Measurements from ENCODE around the gene NOP53. TPM values are rescaled to one million over a fixed set of nuclear protein-coding genes. Genes with fewer than 3 reads are reported as not detected.

Gene NOP53
- total RNA-seq, 1 donor from 2014 or later: 380 TPM

DNA sequence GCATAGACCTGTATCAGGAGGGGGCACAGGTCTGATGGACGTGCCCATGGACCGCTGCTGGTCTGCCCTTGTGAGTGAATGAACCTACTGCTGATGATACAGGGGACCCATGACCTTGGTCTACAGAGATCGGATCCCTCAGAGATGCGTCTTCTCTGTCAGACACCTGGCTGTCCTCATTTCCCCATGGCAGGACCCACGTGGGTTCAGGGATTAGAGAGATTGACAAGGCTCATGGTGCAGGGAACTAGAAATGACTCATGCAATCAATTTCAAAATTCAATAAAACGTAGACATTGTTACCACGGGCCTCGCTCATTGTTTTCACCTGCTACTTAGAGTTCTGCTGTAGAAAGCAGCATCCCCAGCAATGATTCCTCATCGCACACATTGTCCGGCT lies 60.0 kb downstream of the NOP53 start:
- Histone ChIP-seq H3K27me3 (ENCODE audit: control insufficient read depth, insufficient read depth, low read length) (no peaks in the 10 kb centered on the region), H3K36me3 (ENCODE audit: control insufficient read depth, insufficient read depth, low read length) (no peaks in the 10 kb centered on the region), H3K4me3 (ENCODE audit: low read depth, low read length) (no peak overlapping the region)
- TF ChIP-seq, protein P1, sequence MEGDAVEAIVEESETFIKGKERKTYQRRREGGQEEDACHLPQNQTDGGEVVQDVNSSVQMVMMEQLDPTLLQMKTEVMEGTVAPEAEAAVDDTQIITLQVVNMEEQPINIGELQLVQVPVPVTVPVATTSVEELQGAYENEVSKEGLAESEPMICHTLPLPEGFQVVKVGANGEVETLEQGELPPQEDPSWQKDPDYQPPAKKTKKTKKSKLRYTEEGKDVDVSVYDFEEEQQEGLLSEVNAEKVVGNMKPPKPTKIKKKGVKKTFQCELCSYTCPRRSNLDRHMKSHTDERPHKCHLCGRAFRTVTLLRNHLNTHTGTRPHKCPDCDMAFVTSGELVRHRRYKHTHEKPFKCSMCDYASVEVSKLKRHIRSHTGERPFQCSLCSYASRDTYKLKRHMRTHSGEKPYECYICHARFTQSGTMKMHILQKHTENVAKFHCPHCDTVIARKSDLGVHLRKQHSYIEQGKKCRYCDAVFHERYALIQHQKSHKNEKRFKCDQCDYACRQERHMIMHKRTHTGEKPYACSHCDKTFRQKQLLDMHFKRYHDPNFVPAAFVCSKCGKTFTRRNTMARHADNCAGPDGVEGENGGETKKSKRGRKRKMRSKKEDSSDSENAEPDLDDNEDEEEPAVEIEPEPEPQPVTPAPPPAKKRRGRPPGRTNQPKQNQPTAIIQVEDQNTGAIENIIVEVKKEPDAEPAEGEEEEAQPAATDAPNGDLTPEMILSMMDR (IDR thresholded peaks at IDR 0.05; ENCODE audit: insufficient read depth, low read length, poor library complexity, severe bottlenecking): no peak
- no peak for DNase-seq (ENCODE audit: low read depth)

DNA sequence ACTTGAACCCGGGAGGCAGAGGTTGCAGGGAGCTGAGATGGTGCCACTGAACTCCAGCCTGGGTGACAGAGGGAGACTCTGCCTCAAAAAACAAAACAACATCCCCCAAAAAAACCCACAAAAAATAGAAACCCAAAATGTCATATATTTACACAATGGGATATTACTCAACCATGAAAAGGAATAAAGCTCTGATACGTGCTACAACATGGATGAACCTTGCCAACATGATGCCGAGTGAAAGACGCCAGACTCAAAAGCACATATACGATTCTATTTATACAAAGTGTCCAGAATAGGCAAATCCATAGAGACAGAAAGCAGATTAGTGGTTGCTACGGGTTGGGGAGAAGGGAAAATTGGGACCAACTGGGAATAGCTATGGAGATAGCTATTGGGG lies 61.1 kb downstream of the NOP53 start:
- DNase-seq (ENCODE audit: low read depth): no peak
- Histone ChIP-seq H3K4me3 (ENCODE audit: low read depth, low read length) (no peak overlapping the region), H3K27me3 (ENCODE audit: control insufficient read depth, insufficient read depth, low read length) (no peaks in the 10 kb centered on the region), H3K36me3 (ENCODE audit: control insufficient read depth, insufficient read depth, low read length) (no peaks in the 10 kb centered on the region)
- TF ChIP-seq, protein P1 (IDR thresholded peaks at IDR 0.05; ENCODE audit: insufficient read depth, low read length, poor library complexity, severe bottlenecking): no peak

Other genes with a start within 250 kb of the NOP53 start
- 127 and 142 TPM in 2 replicates for gene NAPA, start 230.5 kb upstream of the NOP53 start, total RNA-seq
- not detected in 2 replicates for gene ZNF541, start 172.4 kb upstream of the NOP53 start, total RNA-seq
- 11.2 and 13.8 TPM in 2 replicates for gene BICRA, start 136.4 kb upstream of the NOP53 start, total RNA-seq
- gene EHD2, start 32.1 kb upstream of the NOP53 start, total RNA-seq: 32.5 and 37.4 TPM in 2 replicates
- 166 and 233 TPM in 2 replicates for gene SELENOW, start 33.2 kb downstream of the NOP53 start, total RNA-seq
- gene TPRX1, start 59.0 kb downstream of the NOP53 start, total RNA-seq: not detected in 2 replicates
- gene CRX, start 76.4 kb downstream of the NOP53 start, total RNA-seq: not detected in 2 replicates
- gene TPRX2, start 113.7 kb downstream of the NOP53 start, total RNA-seq: not detected in 2 replicates
- not detected in 2 replicates for gene SULT2A1, start 140.8 kb downstream of the NOP53 start, total RNA-seq
- gene BSPH1, start 246.6 kb downstream of the NOP53 start, total RNA-seq: not detected in 2 replicates
- gene ELSPBP1, start 249.1 kb downstream of the NOP53 start, total RNA-seq: not detected in 2 replicates